HL-60 (cell line): ENCODE measurements around the gene PIK3R3.

Experiments used
- DNase-seq, 2 experiments: peaks; one replicate each; pipeline ENCODE4 v3.0.0-alpha.2; 2010 to 2020; ENCODE audit warnings: low read depth in 1 of 2, low spot score in 1 of 2
- H3K27ac ChIP-seq: fragments of 250-450 bp; sonication (Bioruptor Pico); replicated peaks from 2 replicates; pipeline ENCODE4 v1.5.1; 2020; ENCODE audit warnings: mild to moderate bottlenecking, moderate library complexity
- H3K27me3 ChIP-seq: fragments of 250-450 bp; sonication (Bioruptor Pico); 2 replicates; pipeline ENCODE4 v1.5.1; 2021; ENCODE audit warnings: mild to moderate bottlenecking, moderate library complexity; ENCODE audit not compliant: insufficient read depth, poor library complexity, severe bottlenecking
- H3K4me3 ChIP-seq: replicated peaks from 2 replicates; pipeline ENCODE4 v1.5.1; 2011; ENCODE audit warnings: mild to moderate bottlenecking, control low read depth, low read length; ENCODE audit not compliant: insufficient read depth
- GABPA ChIP-seq: IDR thresholded peaks from 2 replicates; pipeline ENCODE4 v1.6.1; 2012; ENCODE audit warnings: low read depth
- POLR2AphosphoS5 ChIP-seq: IDR thresholded peaks from 2 replicates; pipeline ENCODE4 v1.6.1; 2012; ENCODE audit warnings: low read depth
- SPI1 ChIP-seq: IDR thresholded peaks from 2 replicates; pipeline ENCODE4 v1.6.1; 2012; ENCODE audit warnings: low read depth, mild to moderate bottlenecking, borderline replicate concordance
- TF ChIP-seq, protein P1 (sequence below): IDR thresholded peaks from 2 replicates; pipeline ENCODE4 v1.6.1; 2012; ENCODE audit warnings: low read depth; ENCODE audit not compliant: insufficient replicate concordance
- TF ChIP-seq, protein P2 (sequence below): IDR thresholded peaks from one replicate; pipeline ENCODE4 v1.5.1; 2011; ENCODE audit warnings: low read length, control low read depth, inconsistent platforms; ENCODE audit not compliant: insufficient read depth

PIK3R3 gene

DNA sequence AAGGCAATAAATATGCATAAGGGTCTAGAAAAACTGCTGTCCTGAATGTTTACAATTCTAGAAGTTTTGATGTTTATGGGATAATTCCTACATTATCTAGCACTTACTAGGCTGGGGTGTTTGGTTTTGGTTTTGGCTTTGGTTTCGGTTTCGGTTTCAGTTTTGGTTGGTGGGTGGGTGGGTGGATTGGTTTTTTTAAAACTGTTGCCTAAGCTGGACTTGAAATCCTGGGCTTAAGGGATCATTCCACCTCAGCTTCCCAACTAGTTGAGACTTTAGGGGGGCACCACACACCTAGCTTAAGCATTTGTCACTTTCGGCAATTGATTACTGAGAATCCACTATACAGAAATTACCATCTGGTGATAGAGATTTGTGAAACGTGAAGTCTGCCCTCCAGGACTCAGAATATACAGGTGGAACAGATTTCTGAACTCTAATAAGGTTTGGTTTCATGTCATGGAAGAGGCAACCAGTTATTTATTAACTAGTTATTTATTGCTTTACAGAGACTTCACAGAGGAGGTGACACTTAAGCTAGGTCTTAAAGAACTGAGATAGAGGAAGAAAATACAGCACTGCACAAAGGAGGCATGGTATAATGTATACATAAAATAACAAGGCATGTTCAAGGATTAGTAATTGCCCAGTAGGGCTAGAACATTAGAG, 69.6 kb downstream of the PIK3R3 start:
- no peaks in the 10 kb centered on the region for H3K27me3 ChIP-seq
- DNase-seq = no peak
- peak overlapping the region; percentile 36 for H3K27ac ChIP-seq
- H3K4me3 ChIP-seq = no peak overlapping the region
- TF ChIP-seq POLR2AphosphoS5 (no peak), GABPA (no peak), SPI1 (no peak)
- TF ChIP-seq, protein P1, sequence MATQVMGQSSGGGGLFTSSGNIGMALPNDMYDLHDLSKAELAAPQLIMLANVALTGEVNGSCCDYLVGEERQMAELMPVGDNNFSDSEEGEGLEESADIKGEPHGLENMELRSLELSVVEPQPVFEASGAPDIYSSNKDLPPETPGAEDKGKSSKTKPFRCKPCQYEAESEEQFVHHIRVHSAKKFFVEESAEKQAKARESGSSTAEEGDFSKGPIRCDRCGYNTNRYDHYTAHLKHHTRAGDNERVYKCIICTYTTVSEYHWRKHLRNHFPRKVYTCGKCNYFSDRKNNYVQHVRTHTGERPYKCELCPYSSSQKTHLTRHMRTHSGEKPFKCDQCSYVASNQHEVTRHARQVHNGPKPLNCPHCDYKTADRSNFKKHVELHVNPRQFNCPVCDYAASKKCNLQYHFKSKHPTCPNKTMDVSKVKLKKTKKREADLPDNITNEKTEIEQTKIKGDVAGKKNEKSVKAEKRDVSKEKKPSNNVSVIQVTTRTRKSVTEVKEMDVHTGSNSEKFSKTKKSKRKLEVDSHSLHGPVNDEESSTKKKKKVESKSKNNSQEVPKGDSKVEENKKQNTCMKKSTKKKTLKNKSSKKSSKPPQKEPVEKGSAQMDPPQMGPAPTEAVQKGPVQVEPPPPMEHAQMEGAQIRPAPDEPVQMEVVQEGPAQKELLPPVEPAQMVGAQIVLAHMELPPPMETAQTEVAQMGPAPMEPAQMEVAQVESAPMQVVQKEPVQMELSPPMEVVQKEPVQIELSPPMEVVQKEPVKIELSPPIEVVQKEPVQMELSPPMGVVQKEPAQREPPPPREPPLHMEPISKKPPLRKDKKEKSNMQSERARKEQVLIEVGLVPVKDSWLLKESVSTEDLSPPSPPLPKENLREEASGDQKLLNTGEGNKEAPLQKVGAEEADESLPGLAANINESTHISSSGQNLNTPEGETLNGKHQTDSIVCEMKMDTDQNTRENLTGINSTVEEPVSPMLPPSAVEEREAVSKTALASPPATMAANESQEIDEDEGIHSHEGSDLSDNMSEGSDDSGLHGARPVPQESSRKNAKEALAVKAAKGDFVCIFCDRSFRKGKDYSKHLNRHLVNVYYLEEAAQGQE = no peak
- TF ChIP-seq, protein P2, sequence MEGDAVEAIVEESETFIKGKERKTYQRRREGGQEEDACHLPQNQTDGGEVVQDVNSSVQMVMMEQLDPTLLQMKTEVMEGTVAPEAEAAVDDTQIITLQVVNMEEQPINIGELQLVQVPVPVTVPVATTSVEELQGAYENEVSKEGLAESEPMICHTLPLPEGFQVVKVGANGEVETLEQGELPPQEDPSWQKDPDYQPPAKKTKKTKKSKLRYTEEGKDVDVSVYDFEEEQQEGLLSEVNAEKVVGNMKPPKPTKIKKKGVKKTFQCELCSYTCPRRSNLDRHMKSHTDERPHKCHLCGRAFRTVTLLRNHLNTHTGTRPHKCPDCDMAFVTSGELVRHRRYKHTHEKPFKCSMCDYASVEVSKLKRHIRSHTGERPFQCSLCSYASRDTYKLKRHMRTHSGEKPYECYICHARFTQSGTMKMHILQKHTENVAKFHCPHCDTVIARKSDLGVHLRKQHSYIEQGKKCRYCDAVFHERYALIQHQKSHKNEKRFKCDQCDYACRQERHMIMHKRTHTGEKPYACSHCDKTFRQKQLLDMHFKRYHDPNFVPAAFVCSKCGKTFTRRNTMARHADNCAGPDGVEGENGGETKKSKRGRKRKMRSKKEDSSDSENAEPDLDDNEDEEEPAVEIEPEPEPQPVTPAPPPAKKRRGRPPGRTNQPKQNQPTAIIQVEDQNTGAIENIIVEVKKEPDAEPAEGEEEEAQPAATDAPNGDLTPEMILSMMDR = no peak

DNA sequence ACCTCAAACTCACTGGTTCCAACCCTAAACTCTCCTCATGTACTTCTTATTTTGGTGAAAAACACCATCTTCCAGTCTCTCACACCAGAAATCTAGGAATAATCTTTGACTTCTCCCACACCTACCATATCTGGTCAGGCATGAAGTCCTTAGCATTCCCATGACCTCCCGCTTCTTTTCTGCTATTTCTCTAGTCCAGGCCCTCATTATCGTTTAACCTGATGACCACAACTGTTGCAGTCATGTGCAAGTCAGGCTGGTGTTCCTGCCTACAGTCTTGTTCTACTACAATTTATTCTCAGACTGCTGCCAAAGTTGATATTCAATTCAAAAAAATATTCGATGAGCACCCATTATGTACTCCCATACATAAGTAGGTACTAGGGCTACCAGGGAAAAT, 71.3 kb downstream of the PIK3R3 start:
- no peak overlapping the region for H3K27ac ChIP-seq
- no peak for TF ChIP-seq SPI1
- no peak for TF ChIP-seq GABPA
- TF ChIP-seq, protein P2 = no peak
- no peak for TF ChIP-seq POLR2AphosphoS5
- TF ChIP-seq, protein P1 = no peak
- H3K4me3 ChIP-seq = no peak overlapping the region
- DNase-seq = no peak
- H3K27me3 ChIP-seq = no peaks in the 10 kb centered on the region

DNA sequence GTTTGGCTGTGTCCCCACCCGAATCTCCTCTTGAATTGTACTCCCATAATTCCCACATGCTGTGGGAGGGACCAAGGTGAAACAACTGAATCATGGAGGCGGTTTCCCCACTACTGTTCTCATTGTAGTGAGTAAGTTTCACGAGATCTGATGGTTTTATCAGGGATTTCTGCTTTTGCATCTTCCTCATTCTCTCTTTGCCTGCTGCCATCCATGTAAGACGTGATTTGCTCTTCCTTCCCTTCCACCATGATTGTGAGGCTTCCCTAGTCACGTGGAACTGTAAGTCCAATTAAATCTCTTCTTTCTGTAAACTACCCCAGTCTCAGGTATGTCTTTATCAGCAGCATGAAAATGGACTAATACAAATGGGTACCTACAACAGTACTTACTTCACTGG, 73.5 kb downstream of the PIK3R3 start:
- TF ChIP-seq, protein P1 = no peak
- TF ChIP-seq GABPA (no peak), POLR2AphosphoS5 (no peak), SPI1 (no peak)
- TF ChIP-seq, protein P2 = no peak
- no peak overlapping the region for H3K4me3 ChIP-seq
- DNase-seq = no peak
- no peaks in the 10 kb centered on the region for H3K27me3 ChIP-seq
- H3K27ac ChIP-seq = no peak overlapping the region
